Measurements from ENCODE around the gene SLC39A8.

SLC39A8 gene

GRCh38 chr4:102315532-102315931, 29.8 kb downstream of the SLC39A8 start:
- Histone ChIP-seq H3K27me3 (ENCODE audit: control insufficient read depth in 3 of 3, insufficient read depth in 3 of 3, low read depth in 1 of 3, low read length in 3 of 3) (no peaks in the 10 kb centered on the region), H3K4ac (ENCODE audit: low read length) (no peak overlapping the region), H2AFZ (ENCODE audit: low read length) (no peak overlapping the region), H2BK15ac (ENCODE audit: low read length) (no peak overlapping the region), H3K14ac (ENCODE audit: low read length) (no peak overlapping the region), H3K4me1 (ENCODE audit: control insufficient read depth in 2 of 2, insufficient read depth in 1 of 2, low read depth in 1 of 2, low read length in 2 of 2) (peaks cover 5% of the 10 kb centered on the region in 2 donors), H3K27ac (replicated peaks; ENCODE audit: low read length) (no peak overlapping the region), H3K9me3 (replicated peaks in 1 of 2; ENCODE audit: control insufficient read depth in 2 of 2, insufficient read depth in 1 of 2, low read depth in 1 of 2, low read length in 2 of 2) (peaks cover 0 to 3% of the 10 kb centered on the region in 2 donors), H4K91ac (ENCODE audit: low read depth, low read length, poor library complexity) (no peak overlapping the region), H2BK5ac (ENCODE audit: low read length) (no peak overlapping the region), H3K23ac (ENCODE audit: low read depth, low read length, poor library complexity) (no peak overlapping the region), H4K8ac (ENCODE audit: low read depth, low read length) (no peak overlapping the region), H3K36me3 (replicated peaks in 1 of 2; ENCODE audit: control insufficient read depth in 2 of 2, insufficient read depth in 2 of 2, low read length in 2 of 2) (peaks cover 0 to 3% of the 10 kb centered on the region in 2 donors), H3K9ac (ENCODE audit: low read depth, low read length, poor library complexity) (no peak overlapping the region), H2BK12ac (ENCODE audit: low read length) (no peak overlapping the region), H3K4me2 (ENCODE audit: insufficient read depth, low read length, poor library complexity, severe bottlenecking) (no peak overlapping the region), H3K79me1 (ENCODE audit: low read depth, low read length) (no peaks in the 10 kb centered on the region), H2BK120ac (ENCODE audit: low read depth, low read length) (no peak overlapping the region), H2AK5ac (ENCODE audit: low read depth, low read length) (no peak overlapping the region), H3K4me3 (ENCODE audit: low read length in 2 of 2) (no peak overlapping the region), H3K18ac (ENCODE audit: low read length) (no peak overlapping the region)
- DNase-seq (ENCODE audit: low spot score): no peak
- no CpG with 5 or more reads among the region's 2 CpGs for WGBS, 2 donors (ENCODE audit: extremely low coverage in 2 of 2, insufficient read length in 2 of 2, insufficient replicate concordance in 1 of 2)

GRCh38 chr4:102312417-102312816, 32.9 kb downstream of the SLC39A8 start:
- Histone ChIP-seq H2BK12ac (ENCODE audit: low read length) (no peak overlapping the region), H2AK5ac (ENCODE audit: low read depth, low read length) (no peak overlapping the region), H3K9ac (ENCODE audit: low read depth, low read length, poor library complexity) (no peak overlapping the region), H2AFZ (ENCODE audit: low read length) (no peak overlapping the region), H3K36me3 (replicated peaks in 1 of 2; ENCODE audit: control insufficient read depth in 2 of 2, insufficient read depth in 2 of 2, low read length in 2 of 2) (peaks cover 0 to 3% of the 10 kb centered on the region in 2 donors), H4K91ac (ENCODE audit: low read depth, low read length, poor library complexity) (no peak overlapping the region), H3K4me3 (ENCODE audit: low read length in 2 of 2) (no peak overlapping the region), H2BK120ac (ENCODE audit: low read depth, low read length) (no peak overlapping the region), H3K4me1 (ENCODE audit: control insufficient read depth in 2 of 2, insufficient read depth in 1 of 2, low read depth in 1 of 2, low read length in 2 of 2) (no peaks in the 10 kb centered on the region), H3K4ac (ENCODE audit: low read length) (no peak overlapping the region), H2BK15ac (ENCODE audit: low read length) (no peak overlapping the region), H3K4me2 (ENCODE audit: insufficient read depth, low read length, poor library complexity, severe bottlenecking) (no peak overlapping the region), H3K79me1 (ENCODE audit: low read depth, low read length) (no peaks in the 10 kb centered on the region), H3K18ac (ENCODE audit: low read length) (no peak overlapping the region), H3K14ac (ENCODE audit: low read length) (no peak overlapping the region), H3K9me3 (replicated peaks in 1 of 2; ENCODE audit: control insufficient read depth in 2 of 2, insufficient read depth in 1 of 2, low read depth in 1 of 2, low read length in 2 of 2) (peaks cover 0 to 3% of the 10 kb centered on the region in 2 donors), H2BK5ac (ENCODE audit: low read length) (no peak overlapping the region), H3K27ac (replicated peaks; ENCODE audit: low read length) (no peak overlapping the region), H4K8ac (ENCODE audit: low read depth, low read length) (no peak overlapping the region), H3K23ac (ENCODE audit: low read depth, low read length, poor library complexity) (no peak overlapping the region), H3K27me3 (ENCODE audit: control insufficient read depth in 3 of 3, insufficient read depth in 3 of 3, low read depth in 1 of 3, low read length in 3 of 3) (no peaks in the 10 kb centered on the region)
- WGBS, 2 donors (ENCODE audit: extremely low coverage in 2 of 2, insufficient read length in 2 of 2, insufficient replicate concordance in 1 of 2): no CpG with 5 or more reads among the region's 2 CpGs
- DNase-seq (ENCODE audit: low spot score): no peak

DNA sequence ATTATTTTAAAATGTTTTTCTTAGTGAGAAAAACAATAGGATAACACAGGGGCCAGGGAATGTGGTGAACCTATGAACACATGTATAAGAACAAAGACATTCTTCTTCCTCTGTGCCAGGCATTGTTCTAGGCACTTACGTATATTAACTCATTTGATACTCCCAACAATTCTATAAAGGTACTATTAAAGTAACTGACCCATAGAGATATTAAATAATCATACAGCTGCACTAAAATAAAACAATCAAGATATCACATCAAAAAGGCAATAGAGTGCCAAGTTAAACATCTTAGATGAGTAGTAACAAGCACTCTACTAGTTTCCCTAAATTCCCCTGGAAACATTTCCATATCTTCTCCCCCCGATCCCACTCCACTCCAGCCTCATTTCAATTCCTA, 33.4 kb downstream of the SLC39A8 start:
- H3K4me3 ChIP-seq (ENCODE audit: low read length in 2 of 2): no peak overlapping the region
- H3K4me2 ChIP-seq (ENCODE audit: insufficient read depth, low read length, poor library complexity, severe bottlenecking): no peak overlapping the region
- H3K9ac ChIP-seq (ENCODE audit: low read depth, low read length, poor library complexity): no peak overlapping the region
- DNase-seq (ENCODE audit: low spot score): no peak
- no peak overlapping the region for H3K4ac ChIP-seq (ENCODE audit: low read length)
- no peaks in the 10 kb centered on the region for H3K4me1 ChIP-seq (ENCODE audit: control insufficient read depth in 2 of 2, insufficient read depth in 1 of 2, low read depth in 1 of 2, low read length in 2 of 2)
- H3K9me3 ChIP-seq (replicated peaks in 1 of 2; ENCODE audit: control insufficient read depth in 2 of 2, insufficient read depth in 1 of 2, low read depth in 1 of 2, low read length in 2 of 2): peaks cover 0 to 3% of the 10 kb centered on the region in 2 donors
- H3K14ac ChIP-seq (ENCODE audit: low read length): no peak overlapping the region
- no peaks in the 10 kb centered on the region for H3K79me1 ChIP-seq (ENCODE audit: low read depth, low read length)
- H3K27ac ChIP-seq (replicated peaks; ENCODE audit: low read length): no peak overlapping the region
- H2AFZ ChIP-seq (ENCODE audit: low read length): no peak overlapping the region
- no peak overlapping the region for H2BK5ac ChIP-seq (ENCODE audit: low read length)
- no peak overlapping the region for H3K18ac ChIP-seq (ENCODE audit: low read length)
- H3K36me3 ChIP-seq (replicated peaks in 1 of 2; ENCODE audit: control insufficient read depth in 2 of 2, insufficient read depth in 2 of 2, low read length in 2 of 2): peaks cover 0 to 3% of the 10 kb centered on the region in 2 donors
- no peak overlapping the region for H3K23ac ChIP-seq (ENCODE audit: low read depth, low read length, poor library complexity)
- H3K27me3 ChIP-seq (ENCODE audit: control insufficient read depth in 3 of 3, insufficient read depth in 3 of 3, low read depth in 1 of 3, low read length in 3 of 3): no peaks in the 10 kb centered on the region
- no peak overlapping the region for H4K91ac ChIP-seq (ENCODE audit: low read depth, low read length, poor library complexity)
- H2BK12ac ChIP-seq (ENCODE audit: low read length): no peak overlapping the region
- no peak overlapping the region for H4K8ac ChIP-seq (ENCODE audit: low read depth, low read length)
- no peak overlapping the region for H2BK120ac ChIP-seq (ENCODE audit: low read depth, low read length)
- H2AK5ac ChIP-seq (ENCODE audit: low read depth, low read length): no peak overlapping the region
- no CpG with 5 or more reads among the region's 2 CpGs for WGBS, 2 donors (ENCODE audit: extremely low coverage in 2 of 2, insufficient read length in 2 of 2, insufficient replicate concordance in 1 of 2)
- no peak overlapping the region for H2BK15ac ChIP-seq (ENCODE audit: low read length)

DNA sequence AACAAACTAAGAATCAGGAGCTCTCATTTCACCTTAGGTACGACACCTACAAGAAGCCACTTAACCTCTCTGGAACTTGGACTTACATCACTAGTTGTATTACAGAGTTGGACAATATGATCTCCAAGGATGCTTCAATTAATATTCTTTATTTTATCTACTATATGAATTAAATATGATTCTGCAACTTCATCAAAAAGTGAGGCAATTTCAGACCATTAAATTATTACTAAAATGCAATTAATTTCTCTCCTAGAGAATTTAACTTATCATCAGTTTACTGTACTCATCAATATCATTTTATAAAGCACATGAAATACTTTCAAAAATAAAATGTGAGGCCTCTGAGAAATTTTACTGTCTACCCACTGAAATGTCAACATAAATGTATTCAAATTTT, 33.9 kb downstream of the SLC39A8 start:
- no peak overlapping the region for H2AFZ ChIP-seq (ENCODE audit: low read length)
- no peak overlapping the region for H3K27ac ChIP-seq (replicated peaks; ENCODE audit: low read length)
- WGBS, 2 donors (ENCODE audit: extremely low coverage in 2 of 2, insufficient read length in 2 of 2, insufficient replicate concordance in 1 of 2): no CpG with 5 or more reads among the region's 1 CpG

More for the DNA sequence above, 33.9 kb downstream of the SLC39A8 start:
- no peaks in the 10 kb centered on the region for H3K79me1 ChIP-seq (ENCODE audit: low read depth, low read length)
- H3K18ac ChIP-seq (ENCODE audit: low read length): no peak overlapping the region
- H2AK5ac ChIP-seq (ENCODE audit: low read depth, low read length): no peak overlapping the region
- no peak for DNase-seq (ENCODE audit: low spot score)
- H2BK15ac ChIP-seq (ENCODE audit: low read length): no peak overlapping the region
- no peak overlapping the region for H2BK12ac ChIP-seq (ENCODE audit: low read length)
- H3K9me3 ChIP-seq (replicated peaks in 1 of 2; ENCODE audit: control insufficient read depth in 2 of 2, insufficient read depth in 1 of 2, low read depth in 1 of 2, low read length in 2 of 2): no peaks in the 10 kb centered on the region
- H3K4me3 ChIP-seq (ENCODE audit: low read length in 2 of 2): no peak overlapping the region
- H3K36me3 ChIP-seq (replicated peaks in 1 of 2; ENCODE audit: control insufficient read depth in 2 of 2, insufficient read depth in 2 of 2, low read length in 2 of 2): peaks cover 0 to 3% of the 10 kb centered on the region in 2 donors
- no peak overlapping the region for H3K14ac ChIP-seq (ENCODE audit: low read length)
- H2BK5ac ChIP-seq (ENCODE audit: low read length): no peak overlapping the region
- H3K4me2 ChIP-seq (ENCODE audit: insufficient read depth, low read length, poor library complexity, severe bottlenecking): no peak overlapping the region
- no peak overlapping the region for H4K8ac ChIP-seq (ENCODE audit: low read depth, low read length)
- no peak overlapping the region for H3K9ac ChIP-seq (ENCODE audit: low read depth, low read length, poor library complexity)
- no peaks in the 10 kb centered on the region for H3K4me1 ChIP-seq (ENCODE audit: control insufficient read depth in 2 of 2, insufficient read depth in 1 of 2, low read depth in 1 of 2, low read length in 2 of 2)
- H3K27me3 ChIP-seq (ENCODE audit: control insufficient read depth in 3 of 3, insufficient read depth in 3 of 3, low read depth in 1 of 3, low read length in 3 of 3): no peaks in the 10 kb centered on the region
- H3K23ac ChIP-seq (ENCODE audit: low read depth, low read length, poor library complexity): no peak overlapping the region
- H4K91ac ChIP-seq (ENCODE audit: low read depth, low read length, poor library complexity): no peak overlapping the region
- H3K4ac ChIP-seq (ENCODE audit: low read length): no peak overlapping the region
- no peak overlapping the region for H2BK120ac ChIP-seq (ENCODE audit: low read depth, low read length)
